Suppressor macrophage treated with lipopolysaccharide for 1 hour (primary cell): ENCODE results near the gene OSBPL5.
"Not testable (repeated sequence)": the region's sequence is repeated elsewhere in the genome, so short reads cannot be mapped to it uniquely, and the experiment has no call there.

ENCODE experiments used
- DNase-seq, 3 donors: peaks; one replicate each; pipeline ENCODE4 v3.0.0-alpha.2; 2020 to 2022

Gene OSBPL5

GRCh38 chr11:3120071-3120792, 44.9 kb downstream of the OSBPL5 start:
- DNase-seq: no peak

- DNase-seq: no peak
These were observed 45.8 kb downstream of the OSBPL5 start for GRCh38 chr11:3119141-3119821.

GRCh38 chr11:3115321-3115720, 49.8 kb downstream of the OSBPL5 start:
- no peak for DNase-seq

DNA sequence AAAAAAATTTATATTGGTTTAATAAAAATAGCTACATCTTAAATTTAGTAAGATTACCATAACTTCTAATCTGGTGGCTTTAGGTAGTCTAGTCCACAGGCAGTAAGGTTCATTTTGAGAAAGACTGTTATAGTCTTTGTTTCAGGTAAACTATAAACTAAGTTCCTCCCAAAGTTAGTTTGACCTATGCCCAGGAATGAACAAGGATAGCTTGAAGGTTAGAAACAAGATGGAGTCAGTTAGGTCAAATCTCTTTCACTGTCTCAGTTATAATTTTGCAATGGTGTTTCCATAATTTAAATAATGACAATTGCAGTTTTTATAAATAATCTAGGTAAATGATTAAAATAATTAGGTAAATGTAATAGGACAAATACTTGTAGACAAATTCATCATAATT, 51.4 kb downstream of the OSBPL5 start:
- not testable (repeated sequence) for DNase-seq

GRCh38 chr11:3111919-3112690, 53.0 kb downstream of the OSBPL5 start:
- peak; percentile 23 to 73 (median 70) for DNase-seq

DNA sequence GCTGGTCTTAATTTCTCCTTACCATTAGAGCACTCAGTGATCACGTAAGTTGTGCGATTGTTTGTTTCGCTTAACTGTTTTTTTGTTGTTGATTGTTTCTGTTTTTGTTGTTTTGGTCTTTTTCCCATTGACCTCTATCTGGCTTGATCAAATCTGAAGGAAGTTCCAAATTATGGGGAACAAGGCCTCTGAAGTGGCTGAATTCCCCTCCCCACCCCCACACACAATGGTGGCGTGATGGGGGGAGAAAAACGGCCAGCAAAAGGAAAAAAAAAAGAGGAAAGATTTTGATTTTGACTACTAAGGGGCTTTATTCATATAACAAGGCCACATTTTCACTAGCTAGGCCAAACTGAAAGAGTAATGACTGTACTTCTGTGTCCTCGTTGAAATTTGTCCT, 53.6 kb downstream of the OSBPL5 start:
- peak; percentile 60 to 75 (median 66) for DNase-seq

DNA sequence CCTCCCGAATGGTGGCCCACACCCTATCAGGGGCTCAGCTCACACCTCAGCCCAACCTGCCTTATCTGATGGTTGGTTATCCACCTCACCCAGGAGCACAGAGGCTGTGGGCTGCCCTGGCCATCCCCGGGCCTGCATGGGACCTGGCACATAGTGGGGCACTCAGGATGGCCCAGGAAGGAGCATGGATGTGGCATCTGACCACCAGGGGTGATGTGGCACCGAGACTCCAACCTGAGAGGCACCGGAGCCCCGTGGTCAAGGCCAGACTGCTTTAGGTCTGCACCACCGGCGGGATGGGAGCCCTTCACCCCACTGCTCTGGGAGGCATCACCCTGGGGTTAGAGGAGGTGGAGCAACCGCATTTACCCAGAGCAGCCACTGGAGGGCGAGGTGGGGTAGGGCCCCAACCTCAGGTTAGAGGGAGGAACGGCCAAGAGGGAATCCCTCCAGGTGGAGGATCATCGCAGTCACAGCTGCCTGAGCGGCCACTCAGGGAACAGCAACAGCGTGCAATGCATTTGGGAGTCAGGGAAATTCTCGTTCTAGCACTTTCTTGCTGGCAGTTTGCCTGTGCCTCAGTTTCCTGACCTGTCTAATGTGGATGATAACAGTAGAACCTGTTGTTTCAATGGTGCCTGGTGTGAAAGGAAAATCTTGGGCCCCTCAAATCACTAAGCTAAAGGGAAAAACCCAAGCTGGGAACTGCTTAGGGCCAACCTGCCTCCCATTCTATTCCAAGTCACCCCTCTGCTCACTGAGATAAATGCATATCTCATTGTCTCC, 55.0 kb downstream of the OSBPL5 start:
- peak; percentile 54 to 68 (median 63) for DNase-seq

- no peak for DNase-seq
These were observed 55.7 kb downstream of the OSBPL5 start for GRCh38 chr11:3109434-3109833.

- DNase-seq: no peak
These were observed 56.9 kb downstream of the OSBPL5 start for GRCh38 chr11:3108183-3108721.

GRCh38 chr11:3107608-3108182, 57.4 kb downstream of the OSBPL5 start:
- no peak for DNase-seq

DNA sequence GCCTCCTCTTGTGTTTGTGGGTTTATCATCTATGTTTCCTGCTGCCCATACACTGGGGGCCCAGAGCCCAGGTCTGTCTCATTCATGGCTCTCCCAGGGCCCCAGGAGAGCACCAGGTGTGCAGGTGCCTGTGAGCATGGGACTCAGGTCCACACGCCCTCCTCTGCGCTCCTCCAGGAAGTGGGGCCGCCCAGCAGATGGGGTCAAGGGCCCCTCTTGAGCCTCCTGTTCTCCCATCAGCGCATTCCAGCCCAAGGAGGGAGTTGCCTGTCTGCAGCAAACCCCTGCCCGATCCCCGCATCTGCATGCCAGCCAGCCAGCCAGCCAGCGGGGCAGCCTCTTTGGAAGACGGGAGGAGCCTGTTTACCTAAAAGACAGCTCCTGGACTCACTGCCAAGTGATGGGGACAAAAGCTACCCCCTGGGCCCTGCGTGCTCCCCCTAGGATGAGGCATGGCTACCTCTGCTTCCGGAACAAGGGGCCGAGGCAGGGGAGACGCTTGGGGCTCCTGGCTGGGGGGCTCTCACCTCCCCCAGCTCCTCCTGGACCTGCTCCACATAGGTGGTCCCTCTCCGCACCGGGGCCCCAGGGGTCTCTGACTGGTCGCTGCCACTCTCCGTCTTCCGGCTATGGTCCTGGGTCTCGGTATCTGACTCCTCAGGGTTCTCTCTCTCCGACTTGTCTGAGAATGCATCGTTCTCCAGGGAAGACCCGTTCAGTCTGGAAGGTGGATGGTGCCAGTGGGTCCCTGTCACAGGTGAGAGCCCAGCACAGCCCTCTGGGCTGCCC, 58.2 kb downstream of the OSBPL5 start:
- no peak for DNase-seq

- no peak for DNase-seq
These were observed 59.0 kb downstream of the OSBPL5 start for GRCh38 chr11:3105791-3106735.

- DNase-seq: no peak
These were observed 59.9 kb downstream of the OSBPL5 start for GRCh38 chr11:3104961-3105790.

- no peak for DNase-seq
These were observed 60.9 kb downstream of the OSBPL5 start for GRCh38 chr11:3104051-3104714.

DNA sequence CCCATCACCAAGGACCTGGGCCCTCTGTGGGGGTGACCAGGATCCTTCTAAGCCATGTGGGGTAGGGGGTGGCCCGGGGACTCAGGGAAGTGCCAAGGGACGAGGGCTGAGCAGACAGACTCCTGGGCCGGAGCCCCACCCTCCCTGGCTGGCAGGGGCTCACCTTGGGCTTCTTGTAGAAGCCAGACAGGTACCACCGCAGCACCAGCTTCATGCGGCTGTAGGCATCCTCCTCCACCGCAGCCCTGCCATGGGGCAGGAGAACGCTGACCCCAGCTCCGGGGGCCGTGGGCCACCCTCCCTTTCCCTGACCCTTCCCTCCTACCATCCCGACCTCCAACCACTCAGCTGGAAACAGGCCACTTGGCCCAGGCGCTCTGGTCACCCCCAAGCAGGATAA, 62.0 kb downstream of the OSBPL5 start:
- no peak for DNase-seq

GRCh38 chr11:3102641-3102921, 62.5 kb downstream of the OSBPL5 start:
- no peak for DNase-seq

DNA sequence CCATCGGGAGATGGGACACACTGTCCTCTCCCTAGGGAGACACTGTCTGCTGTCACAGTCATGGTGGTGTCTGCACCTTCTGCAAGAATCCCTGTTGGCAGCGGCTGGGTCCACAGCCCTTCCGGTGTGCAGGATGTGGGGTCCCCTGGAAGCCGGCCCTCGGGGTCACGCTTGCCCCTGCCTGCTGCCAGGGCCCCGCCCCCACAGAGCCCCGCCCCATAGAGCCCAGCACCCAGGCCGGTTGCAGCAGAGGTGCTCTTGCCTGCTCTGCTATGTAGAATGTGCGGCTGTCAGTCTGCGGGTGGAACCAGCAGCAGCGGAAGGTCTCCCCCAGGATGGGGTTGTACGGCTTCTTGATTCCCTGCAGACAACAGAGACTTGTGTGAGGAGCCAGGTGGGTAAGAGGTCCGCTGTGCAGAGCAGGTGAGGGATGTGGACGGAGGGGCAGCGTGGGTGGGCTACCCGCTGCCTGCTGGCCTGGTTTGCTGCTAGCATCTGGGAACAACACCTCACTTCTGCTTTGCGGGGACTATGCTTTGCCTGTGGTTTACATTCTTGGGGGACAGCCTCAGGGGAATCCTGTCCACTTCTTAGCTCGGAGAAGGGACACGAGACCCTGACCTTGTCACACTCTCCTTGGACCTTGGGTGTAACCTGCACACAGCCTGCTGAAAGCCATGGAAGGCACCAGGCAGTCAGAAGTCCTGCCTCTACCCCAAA, 63.0 kb downstream of the OSBPL5 start:
- no peak for DNase-seq

DNA sequence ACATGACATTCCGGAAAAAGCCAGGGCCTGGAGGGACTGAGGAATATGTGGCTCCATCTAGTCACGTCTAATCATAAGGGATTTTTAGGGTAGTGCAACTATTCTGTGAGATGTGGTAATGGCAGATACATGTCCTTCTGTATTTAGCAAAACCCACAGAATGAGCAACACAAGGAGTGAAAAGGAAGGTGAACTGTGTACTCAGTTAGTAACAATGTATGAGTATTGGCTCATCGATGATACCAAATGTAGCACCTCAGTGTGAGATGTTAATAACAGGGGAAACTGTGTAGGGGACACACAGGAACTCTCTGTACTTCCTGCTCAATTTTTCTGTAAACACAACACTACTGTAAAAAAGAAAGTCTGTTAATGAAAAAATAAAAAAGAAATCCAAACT, 65.9 kb downstream of the OSBPL5 start:
- DNase-seq: peak in 2 of 3 donors; percentile 30 to 37
